Measurements from ENCODE around the gene DUSP11. TPM values are rescaled to one million over a fixed set of nuclear protein-coding genes. Genes with fewer than 3 reads are reported as not detected.
"Not testable (repeated sequence)": the region's sequence is repeated elsewhere in the genome, so short reads cannot be mapped to it uniquely, and the experiment has no call there.

The DUSP11 gene
- total RNA-seq, 4 donors from 2014 or later, result 19.8 to 34.1 (median 25.3) TPM

DNA sequence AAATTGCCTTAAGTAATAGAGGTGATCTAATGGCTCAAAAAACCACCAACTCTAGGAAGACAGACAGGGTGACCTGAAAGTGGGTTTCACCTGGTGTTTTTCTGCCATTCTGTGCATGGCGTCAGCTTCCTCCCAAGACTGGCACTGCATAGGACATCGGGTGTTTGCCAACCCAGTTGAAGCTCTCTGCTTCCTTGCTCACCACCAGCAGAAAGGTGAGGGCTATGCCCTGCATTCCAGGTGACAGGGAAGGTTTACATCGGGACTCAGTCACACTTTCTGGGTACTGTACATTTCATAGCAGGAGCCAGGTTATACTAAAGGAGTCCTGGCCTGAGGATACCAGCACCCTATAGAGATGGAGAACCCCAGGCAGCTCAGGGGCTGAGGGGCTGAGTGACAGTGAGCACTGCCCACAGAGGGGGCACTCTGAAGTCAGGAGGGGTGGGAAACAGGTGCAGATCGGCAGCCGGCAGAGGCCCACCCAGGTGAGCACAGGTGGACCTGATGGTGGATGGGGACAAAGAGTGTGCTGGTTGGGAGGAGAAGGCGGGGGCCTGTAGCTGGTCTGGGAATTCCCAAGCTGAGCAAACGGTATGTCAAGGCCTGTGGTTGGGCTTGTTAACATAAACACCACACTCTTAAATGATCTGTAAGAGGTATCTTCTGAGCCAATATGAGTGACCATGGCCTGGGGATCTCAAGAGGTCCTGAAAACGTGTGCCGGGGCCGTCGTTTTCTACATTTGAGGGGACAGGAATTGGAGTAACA lies 60.9 kb downstream of the DUSP11 start:
- 72 to 83% methylated on average over 11 of the region's 11 CpGs for WGBS, 2 donors

GRCh38 chr2:73718421-73718820 lies 61.5 kb downstream of the DUSP11 start:
- no peak overlapping the region for H3K4me3 ChIP-seq
- 71 to 76% methylated on average over 6 of the region's 6 CpGs for WGBS, 2 donors
- DNase-seq (ENCODE audit: low spot score in 2 of 2), result no peak

More for the DNA sequence above, 60.9 kb downstream of the DUSP11 start:
- no peak for DNase-seq (ENCODE audit: low spot score in 2 of 2)
- Histone ChIP-seq H3K4me1 (no peaks in the 10 kb centered on the region), H3K27me3 (no peaks in the 10 kb centered on the region), H3K36me3 (no peaks in the 10 kb centered on the region), H3K27ac (no peak overlapping the region), H3K4me3 (no peak overlapping the region), H3K9me3 (peaks cover 0 to 4% (median 0%) of the 10 kb centered on the region in 4 donors)
- TF ChIP-seq CTCF (IDR thresholded peaks at IDR 0.05) (no peak), EP300 (IDR thresholded peaks at IDR 0.05) (no peak), POLR2A (IDR thresholded peaks at IDR 0.05) (no peak)

GRCh38 chr2:73717695-73718094 lies 62.2 kb downstream of the DUSP11 start:
- H3K36me3 ChIP-seq; H3K4me3 ChIP-seq; H3K27ac ChIP-seq; H3K4me1 ChIP-seq; H3K27me3 ChIP-seq; DNase-seq (ENCODE audit: low spot score in 2 of 2); H3K9me3 ChIP-seq: not testable (repeated sequence)
- 90 to 93% methylated on average over 2 to 4 of the region's 4 CpGs for WGBS, 2 donors

More at GRCh38 chr2:73718421-73718820, 61.5 kb downstream of the DUSP11 start:
- no peaks in the 10 kb centered on the region for H3K27me3 ChIP-seq
- no peaks in the 10 kb centered on the region for H3K36me3 ChIP-seq
- no peak overlapping the region for H3K27ac ChIP-seq
- TF ChIP-seq EP300 (IDR thresholded peaks at IDR 0.05) (no peak), CTCF (IDR thresholded peaks at IDR 0.05) (no peak), POLR2A (IDR thresholded peaks at IDR 0.05) (no peak)
- no peaks in the 10 kb centered on the region for H3K4me1 ChIP-seq
- H3K9me3 ChIP-seq, result peaks cover 0 to 4% (median 0%) of the 10 kb centered on the region in 4 donors

DNA sequence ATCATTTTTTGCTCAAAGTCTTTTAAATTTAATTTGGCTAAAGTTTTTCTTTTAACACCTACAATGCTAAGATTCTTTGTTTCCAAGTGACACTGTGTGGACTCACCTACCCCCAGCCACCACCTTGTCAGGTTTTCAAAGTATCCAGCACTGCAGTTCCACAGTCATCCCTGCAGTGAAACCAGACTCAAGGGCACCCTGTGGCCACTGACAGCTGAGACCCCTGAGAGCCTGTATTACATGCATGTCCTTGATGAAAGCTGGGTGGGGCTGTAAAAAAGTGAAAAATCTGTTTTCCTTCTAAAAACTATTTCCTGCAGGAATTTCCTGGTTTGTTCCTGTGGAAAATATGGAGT lies 62.7 kb downstream of the DUSP11 start:
- DNase-seq (ENCODE audit: low spot score in 2 of 2), result no peak
- TF ChIP-seq EP300 (IDR thresholded peaks at IDR 0.05), result no peak
- no peak for TF ChIP-seq CTCF (IDR thresholded peaks at IDR 0.05)
- TF ChIP-seq POLR2A (IDR thresholded peaks at IDR 0.05), result no peak
- H3K4me3 ChIP-seq, result no peak overlapping the region
- H3K27me3 ChIP-seq, result no peaks in the 10 kb centered on the region
- H3K36me3 ChIP-seq, result no peaks in the 10 kb centered on the region
- H3K9me3 ChIP-seq, result peaks cover 0 to 4% (median 0%) of the 10 kb centered on the region in 4 donors
- no peak overlapping the region for H3K27ac ChIP-seq
- H3K4me1 ChIP-seq, result no peaks in the 10 kb centered on the region

DNA sequence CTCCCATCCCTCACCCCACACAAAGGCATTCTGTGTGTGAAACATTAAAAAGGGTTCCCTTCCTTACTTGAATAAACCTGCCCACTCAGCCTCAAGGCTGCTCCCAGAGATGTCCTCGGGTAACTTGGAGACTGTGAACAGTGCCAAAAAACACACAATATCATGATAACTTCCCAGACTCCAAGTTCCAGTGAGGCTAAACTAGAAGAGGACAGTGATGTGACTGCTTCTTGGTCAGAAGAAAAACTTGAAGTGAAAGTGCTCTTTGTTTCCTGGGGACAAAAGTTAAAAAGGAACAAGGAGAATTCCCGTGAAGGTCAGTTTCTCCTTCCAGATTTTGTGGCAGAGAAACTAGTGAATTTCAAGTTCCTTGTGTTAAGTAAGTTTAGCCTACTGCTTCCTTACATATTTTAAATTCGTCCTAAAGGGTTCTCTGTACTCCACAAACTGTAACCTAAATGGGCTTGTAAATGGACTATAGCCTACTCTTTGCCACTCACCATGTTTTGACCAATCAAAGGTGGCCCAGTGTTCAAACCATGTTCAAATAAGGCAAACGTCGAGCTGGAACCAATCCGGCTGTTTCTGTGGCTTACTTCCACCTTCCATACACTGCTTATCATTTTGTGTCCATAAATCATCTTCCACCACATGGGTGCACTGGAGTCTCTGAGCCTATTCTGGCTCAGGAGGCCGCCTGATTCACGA lies 63.2 kb downstream of the DUSP11 start:
- Histone ChIP-seq H3K36me3 (no peaks in the 10 kb centered on the region), H3K9me3 (peaks cover 0 to 4% (median 0%) of the 10 kb centered on the region in 4 donors), H3K4me1 (no peaks in the 10 kb centered on the region), H3K27me3 (no peaks in the 10 kb centered on the region), H3K4me3 (no peak overlapping the region), H3K27ac (no peak overlapping the region)
- TF ChIP-seq CTCF (IDR thresholded peaks at IDR 0.05) (no peak), POLR2A (IDR thresholded peaks at IDR 0.05) (no peak), EP300 (IDR thresholded peaks at IDR 0.05) (no peak)
- DNase-seq (ENCODE audit: low spot score in 2 of 2), result no peak
- WGBS, 2 donors, result 29 to 40% methylated on average over 8 of the region's 8 CpGs
